H1 (cell line): ENCODE measurements around the gene COL8A2. TPM values are rescaled to one million over a fixed set of nuclear protein-coding genes. Genes with fewer than 3 reads are reported as not detected.

Experiments
- CTCF ChIA-PET: fragments of 300-600 bp; sonication (Branson Sonifier 250); formaldehyde crosslinking; loops from one replicate; lab custom pipeline; 2021; ENCODE audit not compliant: partially characterized antibody; lab: Charles Lee
- POLR2A ChIA-PET: fragments of 300-600 bp; sonication (Branson Sonifier 250); formaldehyde crosslinking; loops from one replicate; lab custom pipeline; 2021; ENCODE audit warnings: inconsistent platforms; ENCODE audit not compliant: partially characterized antibody; lab: Charles Lee
- DNase-seq, 2 experiments: peaks; one replicate each; pipeline versions ENCODE4 v3.0.0 to v3.0.0-alpha.2; 2010 to 2022; ENCODE audit warnings: low spot score in 2 of 2, low read depth in 1 of 2, mixed read lengths in 1 of 2
- FAIRE-seq: peaks from 2 replicates; lab custom pipeline; 2011; peaks lifted over from hg19 to GRCh38; lab: Jason Lieb, UNC
- H2AFZ ChIP-seq: 2 replicates; pipeline ENCODE4 v1.8.1; 2012; ENCODE audit warnings: low read length, inconsistent platforms
- H2AK5ac ChIP-seq: 2 replicates; pipeline ENCODE4 v1.6.1; 2013; ENCODE audit warnings: low read depth, low read length
- H2BK120ac ChIP-seq: replicated peaks from 2 replicates; pipeline ENCODE3; 2013; ENCODE audit warnings: low read depth, low read length, inconsistent platforms
- H2BK12ac ChIP-seq: 2 replicates; pipeline ENCODE4 v1.6.1; 2013; ENCODE audit warnings: low read depth, low read length
- H2BK15ac ChIP-seq: 2 replicates; pipeline ENCODE4 v1.6.1; 2013; ENCODE audit warnings: low read length
- H2BK20ac ChIP-seq: 2 replicates; pipeline ENCODE4 v1.6.1; 2013; ENCODE audit warnings: low read length
- H2BK5ac ChIP-seq: 2 replicates; pipeline ENCODE4 v1.6.1; 2013; ENCODE audit warnings: low read depth, low read length
- H3K14ac ChIP-seq: 2 replicates; pipeline ENCODE4 v1.6.1; 2013; ENCODE audit warnings: inconsistent platforms; ENCODE audit not compliant: insufficient read length
- H3K18ac ChIP-seq: 2 replicates; pipeline ENCODE4 v1.6.1; 2013; ENCODE audit warnings: low read length; ENCODE audit errors: extremely low read depth
- H3K23ac ChIP-seq: 2 replicates; pipeline ENCODE4 v1.6.1; 2013; ENCODE audit warnings: inconsistent platforms; ENCODE audit not compliant: insufficient read length
- H3K23me2 ChIP-seq: 2 replicates; pipeline ENCODE4 v1.6.1; 2013; ENCODE audit warnings: low read depth, low read length
- H3K27ac ChIP-seq: 2 replicates; pipeline ENCODE4 v1.6.1; 2011; ENCODE audit warnings: low read depth, low read length, inconsistent platforms
- H3K27me3 ChIP-seq, 4 experiments: replicated peaks in 1 of 4; 1 replicate in 1 of 4; 2 replicates in 3 of 4; pipeline versions ENCODE4 v1.6.1 to v1.8.1; 2011 to 2013; ENCODE audit warnings: low read length in 3 of 4, mild to moderate bottlenecking in 3 of 4, inconsistent platforms in 2 of 4, mixed read lengths in 2 of 4, moderate library complexity in 1 of 4; ENCODE audit not compliant: control insufficient read depth in 3 of 4, insufficient read depth in 3 of 4; ENCODE audit errors: extremely low read depth in 1 of 4
- H3K36me3 ChIP-seq, 4 experiments: 2 replicates each; pipeline versions ENCODE4 v1.6.1 to v1.8.1; 2011 to 2013; ENCODE audit warnings: mild to moderate bottlenecking in 4 of 4, low read length in 3 of 4, moderate library complexity in 2 of 4, control low read depth in 1 of 4, inconsistent platforms in 1 of 4; ENCODE audit not compliant: insufficient read depth in 4 of 4, control insufficient read depth in 2 of 4
- H3K4ac ChIP-seq: replicated peaks from 2 replicates; pipeline ENCODE3; 2013; ENCODE audit warnings: low read length, low read depth, mixed read lengths, inconsistent platforms; ENCODE audit not compliant: insufficient read length
- H3K4me1 ChIP-seq, 4 experiments: replicated peaks in 1 of 4; 1 replicate in 1 of 4; 2 replicates in 3 of 4; pipeline versions ENCODE4 v1.6.1 to v1.8.1; 2011 to 2013; ENCODE audit warnings: low read length in 3 of 4, inconsistent platforms in 2 of 4, mixed read lengths in 1 of 4; ENCODE audit not compliant: insufficient read depth in 4 of 4, control insufficient read depth in 3 of 4
- H3K4me2 ChIP-seq, 2 experiments: 2 replicates each; pipeline versions ENCODE4 v1.6.1 to v1.8.1; 2011 to 2013; ENCODE audit warnings: low read depth in 2 of 2, low read length in 2 of 2, control low read depth in 1 of 2, inconsistent platforms in 1 of 2, mild to moderate bottlenecking in 1 of 2; ENCODE audit not compliant: insufficient read depth in 1 of 2
- H3K4me3 ChIP-seq, 4 experiments: fragments of 200-600, 300-600 bp in 1 of 4; sonication (generic), shearing (Covaris generic), sonication (Bioruptor Twin) in 1 of 4; 2 replicates each; pipeline versions ENCODE4 v1.5.1 to v1.8.1; 2011 to 2016; ENCODE audit warnings: low read length in 4 of 4, low read depth in 3 of 4, control low read depth in 2 of 4, inconsistent platforms in 2 of 4, mild to moderate bottlenecking in 2 of 4, mixed read lengths in 1 of 4, moderate library complexity in 1 of 4; ENCODE audit not compliant: insufficient read depth in 2 of 4; ENCODE audit errors: extremely low read depth in 1 of 4
- H3K56ac ChIP-seq: replicated peaks from 2 replicates; pipeline ENCODE3; 2013; ENCODE audit warnings: low read depth, mild to moderate bottlenecking, mixed read lengths, low read length, inconsistent platforms; ENCODE audit not compliant: insufficient read length
- H3K79me1 ChIP-seq: 2 replicates; pipeline ENCODE4 v1.6.1; 2013; ENCODE audit warnings: low read depth, low read length, control low read depth
- H3K79me2 ChIP-seq, 2 experiments: 2 replicates each; pipeline versions ENCODE4 v1.6.1 to v1.8.1; 2012 to 2013; ENCODE audit warnings: low read length in 2 of 2, mild to moderate bottlenecking in 2 of 2, inconsistent platforms in 1 of 2; ENCODE audit not compliant: insufficient read depth in 2 of 2, control insufficient read depth in 1 of 2
- H3K9ac ChIP-seq, 4 experiments: replicated peaks in 1 of 4; 1 replicate in 1 of 4; 2 replicates in 3 of 4; pipeline versions ENCODE4 v1.6.1 to v1.8.1; 2011 to 2013; ENCODE audit warnings: low read depth in 3 of 4, low read length in 3 of 4, control low read depth in 2 of 4, mild to moderate bottlenecking in 2 of 4, moderate library complexity in 2 of 4, inconsistent platforms in 1 of 4; ENCODE audit errors: extremely low read depth in 1 of 4
- H3K9me3 ChIP-seq, 2 experiments: 2 replicates each; pipeline versions ENCODE4 v1.6.1 to v1.8.1; 2012 to 2013; ENCODE audit warnings: mild to moderate bottlenecking in 2 of 2, moderate library complexity in 2 of 2, control low read depth in 1 of 2, inconsistent platforms in 1 of 2, low read depth in 1 of 2, low read length in 1 of 2, mixed read lengths in 1 of 2; ENCODE audit not compliant: insufficient read depth in 2 of 2
- H4K20me1 ChIP-seq, 2 experiments: replicated peaks in 1 of 2; 2 replicates each; pipeline versions ENCODE3 to v1.8.1; 2011 to 2013; ENCODE audit warnings: inconsistent platforms in 2 of 2, low read length in 2 of 2, mild to moderate bottlenecking in 1 of 2; ENCODE audit not compliant: insufficient read depth in 2 of 2, control insufficient read depth in 1 of 2
- H4K5ac ChIP-seq: 2 replicates; pipeline ENCODE4 v1.6.1; 2013; ENCODE audit warnings: low read length, low read depth, mixed read lengths, inconsistent platforms; ENCODE audit not compliant: insufficient read length
- H4K8ac ChIP-seq: 2 replicates; pipeline ENCODE4 v1.8.0; 2013; ENCODE audit warnings: mild to moderate bottlenecking, moderate library complexity, low read length, inconsistent platforms; ENCODE audit not compliant: insufficient read depth; ENCODE audit errors: extremely low read depth
- H4K91ac ChIP-seq: replicated peaks from 2 replicates; pipeline ENCODE3; 2013; ENCODE audit warnings: low read length, mixed read lengths, inconsistent platforms; ENCODE audit not compliant: insufficient read length
- ASH2L ChIP-seq: fragments of 200-600, 300-600 bp; sonication (generic); IDR thresholded peaks from one replicate; pipeline ENCODE4 v1.7.1; 2017; ENCODE audit warnings: low read length
- CBX8 ChIP-seq: fragments of 300-800, 300-1000 bp; sonication (generic); IDR thresholded peaks from 2 replicates; pipeline ENCODE4 v1.7.1; 2016; ENCODE audit warnings: low read depth, low read length, borderline replicate concordance
- CHD1 ChIP-seq: IDR thresholded peaks from 2 replicates; pipeline ENCODE4 v1.6.1; 2012; ENCODE audit warnings: low read depth, low read length, improper control_type of control experiment
- CHD2 ChIP-seq: IDR thresholded peaks from 2 replicates; pipeline ENCODE4 v1.6.1; 2012; ENCODE audit warnings: low read length, improper control_type of control experiment
- KDM1A ChIP-seq: fragments of 200-600, 300-600 bp; sonication (generic); IDR thresholded peaks from 2 replicates; pipeline ENCODE4 v1.7.1; 2016; ENCODE audit warnings: mild to moderate bottlenecking, low read length, borderline replicate concordance
- SP4 ChIP-seq: IDR thresholded peaks from 2 replicates; pipeline ENCODE4 v1.6.1; 2012; ENCODE audit warnings: low read length, inconsistent platforms
- YY1 ChIP-seq: IDR thresholded peaks from 2 replicates; pipeline ENCODE4 v1.6.1; 2011; ENCODE audit warnings: low read depth, mild to moderate bottlenecking, low read length
- WGBS, 2 experiments: shearing (Covaris generic) in 1 of 2; methylation state at CpG; one replicate each; pipeline versions ENCODE4 v1.1.6 to v1.1.7; 2013 to 2015; ENCODE audit warnings: low lambda C conversion rate in 2 of 2, mixed read lengths in 2 of 2, inconsistent platforms in 1 of 2, low coverage in 1 of 2, missing lambda C conversion rate in 1 of 2; ENCODE audit not compliant: insufficient replicate concordance in 2 of 2, insufficient coverage in 1 of 2, insufficient read length in 1 of 2; ENCODE audit errors: extremely low coverage in 1 of 2, missing lambda C conversion rate in 1 of 2; 5-methylcytosine and 5-hydroxymethylcytosine counted together
- polyA plus RNA-seq, 7 experiments: library from polyadenylated mRNA; depleted of rRNA in 3 of 7; stranded (reverse) in 5 of 7; unstranded in 2 of 7; fragments of >200 nt in 5 of 7; fragments of 200-250 nt in 2 of 7; gene quantifications; 1 replicate in 5 of 7; 2 replicates in 1 of 7; 4 replicates in 1 of 7; pipeline versions ENCODE4 v1.2.1 to v1.2.3, GENCODE V29; 2011 to 2013; ENCODE audit warnings: missing spikeins in 2 of 7, mixed read lengths in 2 of 7
- total RNA-seq: library from RNA; stranded (reverse); fragmentation: NEBNext Ultra II Directional; extraction: Animal tissue kit (Norgen Biotek cat#: 25700); gene quantifications from 2 replicates; pipeline ENCODE4 v1.2.1, GENCODE V29; 2021

Gene COL8A2
- total and polyA plus RNA-seq, 2 of the 8 experiments (the other 6 are each of a cell fraction or from before 2014, with no cell fraction given), result 2.1 to 2.8 TPM

- no peak for DNase-seq
- H4K5ac ChIP-seq, result peak overlapping the region; percentile 24
- H4K20me1 ChIP-seq, result peaks cover 0 to 2% of the 10 kb centered on the region in 2 experiments
- no peak overlapping the region for H3K23ac ChIP-seq
- peak overlapping the region in 3 of 4 experiments; percentile 1 to 47 (median 32); a peak in 4 of 8 replicates for H3K4me3 ChIP-seq
- no peak overlapping the region for H2AFZ ChIP-seq
- no peak for FAIRE-seq
- peaks cover 0 to 3% of the 10 kb centered on the region in 2 experiments; a peak in 1 of 4 replicates for H3K79me2 ChIP-seq
- TF ChIP-seq KDM1A, result no peak
- no peak for TF ChIP-seq YY1
- no peak for TF ChIP-seq CHD1
- no peak for TF ChIP-seq SP4
- TF ChIP-seq CHD2, result no peak
- TF ChIP-seq ASH2L, result peak; percentile 1
- no peak for TF ChIP-seq CBX8
- ChIA-PET POLR2A (interaction anchor here (0.8 to 5.4 kb wide), 14 partner anchors 11 to 174 kb away, joined by 3 to 49 read pairs (median 7); partner anchors contain the start of genes EVA1B and THRAP3), CTCF (interaction anchor here (0.5 to 10.1 kb wide), 33 partner anchors 10 to 333 kb away, joined by 3 to 261 read pairs (median 7); partner anchors contain the start of genes CSF3R and THRAP3)
- no peaks in the 10 kb centered on the region for H3K36me3 ChIP-seq
- peak overlapping the region; percentile 13; the same call in 1 of the 2 replicates for H2BK5ac ChIP-seq
- peak overlapping the region; percentile 0 for H3K18ac ChIP-seq
- H3K4ac ChIP-seq, result peak overlapping the region; percentile 29
- WGBS, 2 experiments, result 41% methylated on average over 6 of the region's 6 CpGs; no CpG with 5 or more reads in 1 of the 2 experiments
- peaks cover 4% of the 10 kb centered on the region for H3K23me2 ChIP-seq
- H2BK15ac ChIP-seq, result peak overlapping the region; percentile 19; the same call in 1 of the 2 replicates
- peak overlapping the region; percentile 24 for H3K56ac ChIP-seq
- H3K27ac ChIP-seq, result peak overlapping the region; percentile 9; the same call in 1 of the 2 replicates
- H3K79me1 ChIP-seq, result no peaks in the 10 kb centered on the region
- peak overlapping the region; percentile 16; the same call in 1 of the 2 replicates for H2BK20ac ChIP-seq
- no peaks in the 10 kb centered on the region for H3K9me3 ChIP-seq
- peak overlapping the region; percentile 77; the same call in 1 of the 2 replicates for H2BK12ac ChIP-seq
- no peak overlapping the region for H2BK120ac ChIP-seq
- peak overlapping the region; percentile 40 for H4K91ac ChIP-seq
- no peak overlapping the region for H3K14ac ChIP-seq
- 0 out of 2 replicates have a peak overlapping the region, but pooled peaks have one; percentile 66 for H4K8ac ChIP-seq
- H3K27me3 ChIP-seq, result peaks cover 11 to 27% (median 22%) of the 10 kb centered on the region in 4 experiments
- H3K9ac ChIP-seq, result 0 out of 7 replicates have a peak overlapping the region, but pooled peaks of 1 of the 4 experiments have one; percentile 25
- peak overlapping the region; percentile 11 to 59 for H3K4me2 ChIP-seq
- peaks cover 11 to 20% (median 15%) of the 10 kb centered on the region in 4 experiments for H3K4me1 ChIP-seq
- no peak overlapping the region for H2AK5ac ChIP-seq
Observed at GRCh38 chr1:36149973-36150295, 24.9 kb upstream of the COL8A2 start.
